Natural killer cell (primary cell): ENCODE results near the gene TNS4. TPM values are rescaled to one million over a fixed set of nuclear protein-coding genes. Genes with fewer than 3 reads are reported as not detected.

Source experiments
- ATAC-seq, 3 donors: fragments of 150-1000 bp in 2 of 3; fragments of 200-7000 bp in 1 of 3; cut with Tn5 transposase; 1 replicate in 1 of 3; 2 replicates in 2 of 3; pipeline ENCODE4 v1.10.0; 2021; ENCODE audit warnings: mild to moderate bottlenecking in 2 of 3, moderate library complexity in 2 of 3
- DNase-seq, 2 donors: peaks; one replicate each; pipeline versions ENCODE4 v3.0.0 to v3.0.0-alpha.2; 2013 to 2021; ENCODE audit warnings: mixed read lengths in 1 of 2
- H3K27ac ChIP-seq: one replicate; pipeline ENCODE4 v1.5.1; 2013; ENCODE audit warnings: mild to moderate bottlenecking, low read length
- H3K27me3 ChIP-seq: one replicate; pipeline ENCODE4 v1.6.1; 2013; ENCODE audit warnings: low read length; ENCODE audit not compliant: control insufficient read depth, insufficient read depth
- H3K36me3 ChIP-seq: one replicate; pipeline ENCODE4 v1.6.1; 2013; ENCODE audit warnings: low read length; ENCODE audit not compliant: control insufficient read depth, insufficient read depth
- H3K4me1 ChIP-seq: one replicate; pipeline ENCODE4 v1.6.1; 2013; ENCODE audit warnings: low read length; ENCODE audit not compliant: control insufficient read depth, insufficient read depth
- H3K4me3 ChIP-seq: one replicate; pipeline ENCODE4 v1.5.1; 2013; ENCODE audit warnings: low read length
- H3K9me3 ChIP-seq: one replicate; pipeline ENCODE4 v1.6.1; 2013; ENCODE audit warnings: low read length; ENCODE audit not compliant: control insufficient read depth, insufficient read depth
- H3K27ac Mint-ChIP-seq, 2 donors: one replicate each; pipeline ENCODE4 v1.8.0; 2022; ENCODE audit warnings: mild to moderate bottlenecking in 2 of 2, mixed read lengths in 2 of 2, moderate library complexity in 1 of 2
- H3K27me3 Mint-ChIP-seq, 2 donors: one replicate each; pipeline ENCODE4 v1.8.0; 2022; ENCODE audit warnings: low read depth in 2 of 2, mixed read lengths in 2 of 2
- H3K36me3 Mint-ChIP-seq: one replicate; pipeline ENCODE4 v1.8.0; 2022; ENCODE audit warnings: mixed read lengths
- H3K4me1 Mint-ChIP-seq, 2 donors: one replicate each; pipeline ENCODE4 v1.8.0; 2022; ENCODE audit warnings: mixed read lengths in 2 of 2
- H3K4me3 Mint-ChIP-seq: one replicate; pipeline ENCODE4 v1.8.0; 2022; ENCODE audit warnings: mild to moderate bottlenecking, moderate library complexity, mixed read lengths
- H3K9me3 Mint-ChIP-seq, 2 donors: one replicate each; pipeline ENCODE4 v1.8.0; 2022; ENCODE audit warnings: mixed read lengths in 2 of 2
- WGBS: methylation state at CpG from one replicate; pipeline ENCODE4 v1.1.7; 2013; ENCODE audit warnings: missing lambda C conversion rate; ENCODE audit not compliant: insufficient coverage; 5-methylcytosine and 5-hydroxymethylcytosine counted together
- intact Hi-C: fragments of 100-400 bp; cut with micrococcal nuclease; formaldehyde crosslinking; loops from one replicate; pipeline ENCODE4 v1.14.2; 2022
- total RNA-seq, 4 donors: library from RNA; stranded (reverse); fragments of 120-200 nt in 1 of 4; gene quantifications; one replicate each; pipeline versions ENCODE4 v1.2.3 to v1.2.4, GENCODE V29; 2013 to 2022
- TF ChIP-seq, protein P1 (sequence below): fragments of 200-600 bp; IDR thresholded peaks from one replicate; pipeline ENCODE4 v1.8.0; 2022; ENCODE audit warnings: antibody characterized with exemption

The TNS4 gene
- total RNA-seq, 3 donors from 2014 or later (not counting 1 experiment from before 2014, with no cell fraction given) = 0.65 to 1.8 (median 0.94) TPM

DNA sequence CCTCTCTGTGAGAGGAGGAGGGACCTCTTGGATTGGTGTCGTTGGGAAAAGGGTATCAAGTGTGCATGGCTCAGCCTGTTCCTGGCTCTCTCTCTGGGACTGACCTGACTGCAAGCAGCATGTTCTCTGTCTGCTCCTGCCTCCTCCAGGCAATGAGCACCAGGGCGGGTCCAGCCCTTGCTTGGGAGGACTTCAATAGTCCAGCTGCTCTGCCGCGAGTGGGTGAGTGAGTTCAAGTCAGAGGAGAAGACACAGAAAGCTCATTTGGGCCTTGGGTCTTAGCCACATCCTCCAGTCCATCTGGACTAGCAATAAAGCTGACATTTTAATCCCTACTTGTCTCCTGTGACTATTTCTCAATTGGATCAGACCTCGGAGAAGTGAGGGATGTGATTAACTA lies 25.2 kb upstream of the TNS4 start:
- peaks cover 38 to 39% of the 10 kb centered on the region in 2 donors for H3K4me1 Mint-ChIP-seq
- H3K27me3 Mint-ChIP-seq = peaks cover 0 to 5% of the 10 kb centered on the region in 2 donors
- H3K4me3 ChIP-seq = no peak overlapping the region
- H3K27ac Mint-ChIP-seq = no peak overlapping the region
- H3K9me3 ChIP-seq = no peaks in the 10 kb centered on the region
- H3K27me3 ChIP-seq = no peaks in the 10 kb centered on the region
- ATAC-seq = no peak
- intact Hi-C loops = no loop called here
- no peaks in the 10 kb centered on the region for H3K36me3 ChIP-seq
- H3K36me3 Mint-ChIP-seq = peaks cover 30% of the 10 kb centered on the region
- H3K4me1 ChIP-seq = peaks cover 36% of the 10 kb centered on the region
- no peak overlapping the region for H3K4me3 Mint-ChIP-seq
- 90% methylated on average over 5 of the region's 5 CpGs for WGBS
- no peak for DNase-seq
- peaks cover 0 to 8% of the 10 kb centered on the region in 2 donors for H3K9me3 Mint-ChIP-seq
- TF ChIP-seq, protein P1, sequence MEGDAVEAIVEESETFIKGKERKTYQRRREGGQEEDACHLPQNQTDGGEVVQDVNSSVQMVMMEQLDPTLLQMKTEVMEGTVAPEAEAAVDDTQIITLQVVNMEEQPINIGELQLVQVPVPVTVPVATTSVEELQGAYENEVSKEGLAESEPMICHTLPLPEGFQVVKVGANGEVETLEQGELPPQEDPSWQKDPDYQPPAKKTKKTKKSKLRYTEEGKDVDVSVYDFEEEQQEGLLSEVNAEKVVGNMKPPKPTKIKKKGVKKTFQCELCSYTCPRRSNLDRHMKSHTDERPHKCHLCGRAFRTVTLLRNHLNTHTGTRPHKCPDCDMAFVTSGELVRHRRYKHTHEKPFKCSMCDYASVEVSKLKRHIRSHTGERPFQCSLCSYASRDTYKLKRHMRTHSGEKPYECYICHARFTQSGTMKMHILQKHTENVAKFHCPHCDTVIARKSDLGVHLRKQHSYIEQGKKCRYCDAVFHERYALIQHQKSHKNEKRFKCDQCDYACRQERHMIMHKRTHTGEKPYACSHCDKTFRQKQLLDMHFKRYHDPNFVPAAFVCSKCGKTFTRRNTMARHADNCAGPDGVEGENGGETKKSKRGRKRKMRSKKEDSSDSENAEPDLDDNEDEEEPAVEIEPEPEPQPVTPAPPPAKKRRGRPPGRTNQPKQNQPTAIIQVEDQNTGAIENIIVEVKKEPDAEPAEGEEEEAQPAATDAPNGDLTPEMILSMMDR = no peak
- H3K27ac ChIP-seq = no peak overlapping the region

DNA sequence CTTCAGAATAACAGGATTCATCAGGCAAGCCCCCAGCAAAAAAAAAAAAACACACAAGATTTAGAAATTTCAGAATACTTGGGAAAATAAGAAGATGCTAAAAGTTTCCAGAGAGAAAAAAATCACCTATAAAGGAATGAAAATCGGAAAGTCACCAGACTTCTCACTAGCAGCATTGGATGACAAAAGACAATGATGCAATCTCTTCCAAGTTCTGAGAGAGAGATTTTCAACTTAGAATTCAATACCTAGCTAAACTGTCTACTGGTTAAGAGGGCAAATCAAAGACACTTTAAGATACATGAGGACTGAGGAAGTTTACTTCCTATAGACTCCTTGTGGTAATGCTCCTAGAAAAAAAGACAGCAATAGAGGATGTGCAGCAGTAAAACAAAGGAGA lies 23.9 kb upstream of the TNS4 start:
- Histone ChIP-seq H3K4me1 (peaks cover 29% of the 10 kb centered on the region), H3K27ac (no peak overlapping the region), H3K9me3 (no peaks in the 10 kb centered on the region), H3K27me3 (no peaks in the 10 kb centered on the region), H3K4me3 (no peak overlapping the region), H3K36me3 (no peaks in the 10 kb centered on the region)
- Mint-ChIP-seq H3K4me1 (peaks cover 31 to 34% of the 10 kb centered on the region in 2 donors), H3K27ac (no peak overlapping the region), H3K9me3 (peaks cover 0 to 8% of the 10 kb centered on the region in 2 donors), H3K4me3 (no peak overlapping the region), H3K36me3 (peaks cover 30% of the 10 kb centered on the region), H3K27me3 (peaks cover 0 to 2% of the 10 kb centered on the region in 2 donors)
- intact Hi-C loops = no loop called here
- DNase-seq (no peak), ATAC-seq (no peak)
- 100% methylated on average over 1 of the region's 1 CpG for WGBS
- TF ChIP-seq, protein P1 = no peak

DNA sequence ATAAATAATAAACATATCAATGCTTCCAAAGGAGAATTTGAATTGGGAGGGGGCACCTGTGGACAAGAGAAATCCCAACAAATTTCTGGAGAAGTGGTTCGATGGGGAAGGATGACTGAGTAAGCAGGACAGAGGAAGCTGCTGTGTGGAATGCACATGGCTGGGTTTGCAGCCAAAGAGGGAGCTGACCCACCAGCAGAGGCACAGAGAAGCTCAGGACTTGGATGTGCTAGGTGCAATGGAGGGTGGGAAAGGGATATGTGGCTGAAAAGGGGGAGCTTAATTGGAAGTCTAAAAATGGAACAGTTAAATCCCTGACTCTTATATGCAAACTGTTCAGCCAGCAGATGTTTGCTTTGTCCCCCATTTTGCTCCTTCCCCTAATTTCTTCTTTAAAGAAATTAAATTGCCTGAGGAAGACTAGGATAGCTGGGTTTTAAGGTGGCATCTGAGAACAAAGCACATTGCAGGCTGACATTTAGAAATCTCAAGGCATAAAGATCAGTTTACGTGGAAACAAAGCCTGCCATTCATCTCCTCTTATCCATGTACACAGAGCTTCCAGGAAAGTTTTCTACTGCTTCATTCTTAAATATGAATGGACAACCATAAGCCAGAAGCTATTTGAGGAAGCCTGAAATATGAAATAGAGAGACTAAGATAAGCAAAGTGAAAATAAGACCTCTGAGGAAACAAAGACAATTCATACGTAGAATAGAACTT lies 23.0 kb upstream of the TNS4 start:
- no peaks in the 10 kb centered on the region for H3K9me3 ChIP-seq
- H3K9me3 Mint-ChIP-seq = peaks cover 0 to 8% of the 10 kb centered on the region in 2 donors
- no peak overlapping the region for H3K27ac ChIP-seq
- H3K27me3 ChIP-seq = no peaks in the 10 kb centered on the region
- H3K4me1 Mint-ChIP-seq = peaks cover 30 to 39% of the 10 kb centered on the region in 2 donors
- H3K36me3 ChIP-seq = no peaks in the 10 kb centered on the region
- intact Hi-C loops = no loop called here
- H3K36me3 Mint-ChIP-seq = peaks cover 30% of the 10 kb centered on the region
- no peak overlapping the region for H3K4me3 ChIP-seq
- 97% methylated on average over 2 of the region's 3 CpGs for WGBS
- no peak overlapping the region for H3K27ac Mint-ChIP-seq
- peaks cover 26% of the 10 kb centered on the region for H3K4me1 ChIP-seq
- TF ChIP-seq, protein P1 = no peak
- H3K27me3 Mint-ChIP-seq = peaks cover 0 to 2% of the 10 kb centered on the region in 2 donors
- no peak overlapping the region for H3K4me3 Mint-ChIP-seq
- no peak for ATAC-seq
- DNase-seq = no peak

DNA sequence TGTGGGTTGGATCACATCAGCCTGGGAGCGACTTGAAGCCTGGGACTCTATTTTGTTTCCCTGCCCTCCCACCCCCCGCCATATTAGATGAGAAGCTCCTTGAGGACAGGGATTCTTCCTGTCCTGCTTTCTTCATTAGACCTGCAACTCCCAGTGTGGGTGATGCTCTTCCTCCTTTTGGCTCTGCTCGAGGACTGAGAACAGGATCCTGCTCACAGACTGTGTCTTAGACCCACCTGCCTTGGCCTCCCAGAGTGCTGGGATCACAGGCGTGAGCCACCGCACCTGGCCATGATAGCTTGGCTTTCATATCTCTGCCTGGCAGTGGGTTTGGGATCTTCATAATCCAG lies 21.5 kb upstream of the TNS4 start:
- Mint-ChIP-seq H3K9me3 (peaks cover 0 to 8% of the 10 kb centered on the region in 2 donors), H3K27ac (no peak overlapping the region), H3K4me1 (peaks cover 28 to 42% of the 10 kb centered on the region in 2 donors), H3K27me3 (peaks cover 0 to 2% of the 10 kb centered on the region in 2 donors), H3K4me3 (no peak overlapping the region), H3K36me3 (peaks cover 30% of the 10 kb centered on the region)
- TF ChIP-seq, protein P1 = no peak
- intact Hi-C loops = no loop called here
- Histone ChIP-seq H3K4me3 (no peak overlapping the region), H3K36me3 (no peaks in the 10 kb centered on the region), H3K9me3 (no peaks in the 10 kb centered on the region), H3K27ac (no peak overlapping the region), H3K4me1 (peaks cover 27% of the 10 kb centered on the region), H3K27me3 (no peaks in the 10 kb centered on the region)
- no peak for ATAC-seq
- DNase-seq = no peak
- 100% methylated on average over 4 of the region's 5 CpGs for WGBS
